Esophagus mucosa (tissue), 1 donor: ENCODE measurements around the gene CDC6. TPM values are rescaled to one million over a fixed set of nuclear protein-coding genes. Genes with fewer than 3 reads are reported as not detected.

Source experiments
- ATAC-seq: fragments of 200-7000 bp; cut with Tn5 transposase; one replicate; pipeline ENCODE4 v1.9.1; 2020
- total RNA-seq: library from RNA; stranded (reverse); gene quantifications from one replicate; pipeline ENCODE4 v1.2.4, GENCODE V29; 2023
- donor health status: DM: yes; HTN: yes; CAD: no.

CDC6 gene
- total RNA-seq, 1 donor from 2014 or later = 12.8 TPM

- peak; percentile 47 for ATAC-seq
Measured at GRCh38 chr17:40341808-40342503, 54.3 kb downstream of the CDC6 start.

GRCh38 chr17:40342504-40343218, 55.0 kb downstream of the CDC6 start:
- no peak for ATAC-seq

- ATAC-seq = no peak
Measured at GRCh38 chr17:40343219-40344119, 55.8 kb downstream of the CDC6 start.

- ATAC-seq = no peak
Measured at GRCh38 chr17:40344421-40345160, 56.9 kb downstream of the CDC6 start.

GRCh38 chr17:40345161-40345993, 57.7 kb downstream of the CDC6 start:
- ATAC-seq = peak; percentile 55

GRCh38 chr17:40345994-40346764, 58.5 kb downstream of the CDC6 start:
- ATAC-seq = no peak

GRCh38 chr17:40346765-40347158, 59.1 kb downstream of the CDC6 start:
- ATAC-seq = no peak

- ATAC-seq = no peak
Measured at GRCh38 chr17:40347319-40348135, 59.8 kb downstream of the CDC6 start.

GRCh38 chr17:40348136-40348504, 60.4 kb downstream of the CDC6 start:
- ATAC-seq = no peak

- ATAC-seq = no peak
Measured at GRCh38 chr17:40348562-40349476, 61.1 kb downstream of the CDC6 start.

- ATAC-seq = peak; percentile 52
Measured at GRCh38 chr17:40349477-40349894, 61.8 kb downstream of the CDC6 start.

- ATAC-seq = peak; percentile 62
Measured at GRCh38 chr17:40349895-40350688, 62.4 kb downstream of the CDC6 start.

- no peak for ATAC-seq
Measured at GRCh38 chr17:40350689-40351358, 63.1 kb downstream of the CDC6 start.

- no peak for ATAC-seq
Measured at GRCh38 chr17:40351359-40352236, 63.9 kb downstream of the CDC6 start.

- ATAC-seq = no peak
Measured at GRCh38 chr17:40352237-40352778, 64.6 kb downstream of the CDC6 start.
